Motor neuron (in vitro differentiated cells): ENCODE data around the gene CTSW. TPM values are rescaled to one million over a fixed set of nuclear protein-coding genes. Genes with fewer than 3 reads are reported as not detected.
"Not testable (repeated sequence)": the region's sequence is repeated elsewhere in the genome, so short reads cannot be mapped to it uniquely, and the experiment has no call there.

Experiments
- ATAC-seq, 8 experiments: fragments of 200-7000 bp; cut with Tn5 transposase; replicated peaks in 6 of 8; 2 replicates each; pipeline ENCODE4 v1.8.0; 2021; ENCODE audit warnings: mild to moderate bottlenecking in 8 of 8, moderate library complexity in 8 of 8
- H3K27ac ChIP-seq, 2 donors: fragments of 250-450 bp; sonication (Bioruptor Pico); 2 replicates each; pipeline ENCODE4 v1.9.0; 2021; ENCODE audit warnings: antibody characterized with exemption in 2 of 2, mild to moderate bottlenecking in 2 of 2, moderate library complexity in 1 of 2
- H3K4me1 ChIP-seq, 2 donors: fragments of 250-450 bp; sonication (Bioruptor Pico); replicated peaks in 1 of 2; 2 replicates each; pipeline ENCODE4 v1.6.1; 2021; ENCODE audit warnings: antibody characterized with exemption in 2 of 2, mild to moderate bottlenecking in 2 of 2, moderate library complexity in 1 of 2
- H3K4me3 ChIP-seq, 5 donors: fragments of 250-450 bp; sonication (Bioruptor Pico); 2 replicates each; pipeline ENCODE4 v1.9.0; 2021; ENCODE audit warnings: antibody characterized with exemption in 5 of 5, mild to moderate bottlenecking in 5 of 5, moderate library complexity in 4 of 5
- WGBS, 10 experiments: fragments of 450-650 bp; shearing (Covaris generic); methylation state at CpG; one replicate each; pipeline ENCODE4 v1.0.0; 2022; 5-methylcytosine and 5-hydroxymethylcytosine counted together
- in situ Hi-C, 9 experiments: fragments of 400-800 bp; cut with MboI; loops; one replicate each; pipeline ENCODE4 v1.15.0; 2021; ENCODE audit warnings: low sequenced_read_pairs in 9 of 9, low pct_unique_long_range_greater_than_20kb in 2 of 9; ENCODE audit not compliant: unreplicated experiment in 9 of 9
- total RNA-seq, 8 experiments: library from RNA; unstranded; fragments of 300-600 nt; gene quantifications; 2 replicates each; pipeline versions ENCODE4 v1.2.3 to v1.2.4, GENCODE V29; 2022

Gene CTSW
- total RNA-seq, 8 experiments from 2014 or later: 0.21 to 1.7 (median 0.56) TPM; not detected in 2

GRCh38 chr11:65886826-65887722, 7.4 kb downstream of the CTSW start:
- in situ Hi-C loops: loop anchor here in 2 of 9 experiments (10.0 to 25.0 kb wide), 2 partner anchors 98 to 100 kb away; no protein-coding TSS in a partner anchor
- H3K27ac ChIP-seq: peak overlapping the region; percentile 88
- ATAC-seq: no peak

GRCh38 chr11:65887723-65888162, 8.1 kb downstream of the CTSW start:
- ATAC-seq: peak in 3 of 8 experiments; percentile 3 to 6 (median 5)
- in situ Hi-C loops: loop anchor here in 2 of 9 experiments (10.0 to 25.0 kb wide), 2 partner anchors 97 to 100 kb away; no protein-coding TSS in a partner anchor
- peaks cover 31 to 34% of the 10 kb centered on the region in 2 donors for H3K4me1 ChIP-seq
- peak overlapping the region; percentile 88 for H3K27ac ChIP-seq
- 0 to 10% (median 0%) methylated on average over 1 to 9 of the region's 23 CpGs; no CpG with 5 or more reads in 4 of the 10 experiments for WGBS, 10 experiments
- H3K4me3 ChIP-seq: peak overlapping the region; percentile 55 to 95 (median 58)

More at GRCh38 chr11:65886826-65887722, 7.4 kb downstream of the CTSW start:
- 30 to 100% (median 87%) methylated on average over 1 to 9 of the region's 14 CpGs for WGBS, 10 experiments
- Histone ChIP-seq H3K4me3 (peak overlapping the region; percentile 55 to 95 (median 58)), H3K4me1 (peaks cover 28 to 34% of the 10 kb centered on the region in 2 donors)

- ATAC-seq: peak; percentile 40 to 81 (median 78)
- peak within 1 kb of the TSS; percentile 55 to 95 (median 58) for H3K4me3 ChIP-seq
- 0 to 5% (median 0%) methylated on average over 1 to 23 of the region's 57 CpGs; no CpG with 5 or more reads in 5 of the 10 experiments for WGBS, 10 experiments
- peak within 1 kb of the TSS; percentile 88 for H3K27ac ChIP-seq
- in situ Hi-C loops: loop anchor here in 2 of 9 experiments (10.0 to 25.0 kb wide), 2 partner anchors 97 to 99 kb away; no protein-coding TSS in a partner anchor
- peaks cover 32 to 34% of the 10 kb centered on the region in 2 donors for H3K4me1 ChIP-seq
These were observed 8.7 kb downstream of the CTSW start, which contains the start of gene FIBP for GRCh38 chr11:65888163-65888814. TSS of gene FIBP (minus strand) at chr11:65888471. CDS start at chr11:65888418, 53 bp downstream.

- ATAC-seq: peak; percentile 33 to 70 (median 64)
- H3K27ac ChIP-seq: peak within 1 kb of the TSS; percentile 45 to 65
- in situ Hi-C loops: loop anchor here in 1 of 9 experiments (25.0 kb wide), 1 partner anchor 97 kb away; no protein-coding TSS in a partner anchor
- WGBS, 10 experiments: 0 to 1% (median 0%) methylated on average over 1 to 33 of the region's 94 CpGs; no CpG with 5 or more reads in 4 of the 10 experiments
- H3K4me3 ChIP-seq: peak within 1 kb of the TSS; percentile 52 to 65 (median 54)
- peaks cover 34 to 36% of the 10 kb centered on the region in 2 donors for H3K4me1 ChIP-seq
These were observed 10.9 kb downstream of the CTSW start, which contains the start of gene CCDC85B for GRCh38 chr11:65890324-65891218. TSS of gene CCDC85B (plus strand) at chr11:65890673. CDS start at chr11:65890784, 111 bp downstream.

GRCh38 chr11:65891219-65892136, 11.8 kb downstream of the CTSW start:
- Histone ChIP-seq H3K4me3 (peak overlapping the region; percentile 52 to 65 (median 54)), H3K27ac (no peak overlapping the region), H3K4me1 (peaks cover 34 to 36% of the 10 kb centered on the region in 2 donors)
- in situ Hi-C loops: loop anchor here in 1 of 9 experiments (25.0 kb wide), 1 partner anchor 96 kb away; no protein-coding TSS in a partner anchor
- 10 to 43% (median 33%) methylated on average over 2 to 10 of the region's 57 CpGs; no CpG with 5 or more reads in 4 of the 10 experiments for WGBS, 10 experiments
- no peak for ATAC-seq

GRCh38 chr11:65892137-65892540, 12.5 kb downstream of the CTSW start:
- WGBS, 10 experiments: 55 to 88% (median 61%) methylated on average over 2 to 4 of the region's 5 CpGs; no CpG with 5 or more reads in 7 of the 10 experiments
- in situ Hi-C loops: loop anchor here in 1 of 9 experiments (25.0 kb wide), 1 partner anchor 95 kb away; no protein-coding TSS in a partner anchor
- Histone ChIP-seq H3K4me1 (peaks cover 29 to 30% of the 10 kb centered on the region in 2 donors), H3K4me3 (peak overlapping the region; percentile 52 to 65 (median 54))
- not testable (repeated sequence) for H3K27ac ChIP-seq, ATAC-seq

- H3K4me1 ChIP-seq: peaks cover 24 to 26% of the 10 kb centered on the region in 2 donors
- WGBS, 10 experiments: 80 to 83% methylated on average over 2 to 4 of the region's 10 CpGs; no CpG with 5 or more reads in 8 of the 10 experiments
- ATAC-seq: no peak
- H3K4me3 ChIP-seq: no peak overlapping the region
- in situ Hi-C loops: loop anchor here in 1 of 9 experiments (25.0 kb wide), 1 partner anchor 95 kb away; no protein-coding TSS in a partner anchor
- H3K27ac ChIP-seq: no peak overlapping the region
These were observed 13.2 kb downstream of the CTSW start for GRCh38 chr11:65892661-65893317.

GRCh38 chr11:65894034-65894591, 14.5 kb downstream of the CTSW start:
- no peak for ATAC-seq
- WGBS, 10 experiments: 84 to 100% (median 90%) methylated on average over 1 to 12 of the region's 16 CpGs; no CpG with 5 or more reads in 4 of the 10 experiments
- in situ Hi-C loops: loop anchor here in 1 of 9 experiments (25.0 kb wide), 1 partner anchor 93 kb away; no protein-coding TSS in a partner anchor

GRCh38 chr11:65895482-65895981, 15.9 kb downstream of the CTSW start:
- in situ Hi-C loops: loop anchor here in 1 of 9 experiments (25.0 kb wide), 1 partner anchor 92 kb away; no protein-coding TSS in a partner anchor
- H3K4me3 ChIP-seq: no peak overlapping the region
- no peak for ATAC-seq
- WGBS, 10 experiments: 11 to 100% (median 79%) methylated on average over 1 to 4 of the region's 5 CpGs; no CpG with 5 or more reads in 2 of the 10 experiments
- H3K27ac ChIP-seq: no peak overlapping the region
- H3K4me1 ChIP-seq: peaks cover 12 to 16% of the 10 kb centered on the region in 2 donors

More at GRCh38 chr11:65894034-65894591, 14.5 kb downstream of the CTSW start:
- Histone ChIP-seq H3K27ac (peak overlapping the region in 1 of 2 donors; percentile 15), H3K4me3 (no peak overlapping the region), H3K4me1 (peaks cover 22 to 24% of the 10 kb centered on the region in 2 donors)
